HG03575 (cell line): ENCODE measurements around the gene MLPH.

Source experiments
- ATAC-seq: cut with Tn5 transposase; IDR thresholded peaks from one replicate; pipeline ENCODE4 v1.9.1; 2021; ENCODE audit not compliant: unreplicated experiment, insufficient number of reproducible peaks, low FRiP score; ENCODE audit errors: extremely low read depth

Gene MLPH

GRCh38 chr2:237603718-237604362, 116.8 kb downstream of the MLPH start:
- ATAC-seq: no peak

DNA sequence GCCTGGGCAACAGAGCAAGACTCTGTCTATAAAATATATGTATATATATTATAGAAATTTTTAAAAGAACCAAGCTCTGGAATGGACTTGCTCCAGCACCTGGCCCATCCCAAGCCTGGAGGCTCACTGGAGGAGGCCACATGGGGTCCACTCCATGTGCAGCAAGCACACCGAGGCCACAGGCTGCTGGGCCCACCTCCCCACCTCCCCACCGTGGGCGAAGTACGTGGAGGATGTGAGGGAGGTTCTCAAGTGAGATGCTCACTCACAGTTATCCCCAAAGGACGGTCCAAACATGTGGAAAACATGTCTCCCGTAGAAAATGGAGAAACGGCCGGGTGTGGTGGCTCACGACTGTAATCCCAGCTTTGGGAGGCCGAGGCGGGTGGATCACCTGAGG, 117.3 kb downstream of the MLPH start:
- no peak for ATAC-seq
